ENCODE data around the gene NAXD.
"Not testable (repeated sequence)": the region's sequence is repeated elsewhere in the genome, so short reads cannot be mapped to it uniquely, and the experiment has no call there.

Gene NAXD

DNA sequence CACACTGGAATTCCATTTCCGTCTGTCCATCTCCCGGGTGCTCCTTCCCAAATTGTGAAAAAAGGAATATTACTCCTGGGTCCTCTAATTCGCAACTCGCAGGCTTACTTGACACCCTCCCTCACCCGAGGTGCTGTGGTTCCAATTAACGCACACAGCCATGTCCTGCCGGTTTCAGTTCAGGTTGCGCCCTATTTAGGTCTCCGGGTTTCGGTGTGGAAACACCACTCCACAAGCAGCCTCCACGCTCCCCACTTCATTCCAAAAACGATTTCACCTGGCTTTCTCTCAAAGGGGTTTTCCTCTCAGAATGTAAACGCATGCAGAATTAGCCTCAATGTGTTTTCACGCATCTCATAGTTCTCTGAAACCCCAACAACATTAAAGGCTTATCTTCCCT is 37.9 kb downstream of the NAXD start:
- H3K4me3 ChIP-seq (replicated peaks; ENCODE audit: low read depth, low read length), result no peak overlapping the region
- TF ChIP-seq CTCF (IDR thresholded peaks at IDR 0.05; ENCODE audit: low read depth, low read length, missing control alignments), result no peak
- no peak for DNase-seq (ENCODE audit: extremely low read depth, low read depth)

- no peak for TF ChIP-seq CTCF (IDR thresholded peaks at IDR 0.05; ENCODE audit: low read depth, low read length, missing control alignments)
- DNase-seq (ENCODE audit: extremely low read depth, low read depth), result no peak
- no peak overlapping the region for H3K4me3 ChIP-seq (replicated peaks; ENCODE audit: low read depth, low read length)
Measured at GRCh38 chr13:110653851-110654250, 38.5 kb downstream of the NAXD start.

DNA sequence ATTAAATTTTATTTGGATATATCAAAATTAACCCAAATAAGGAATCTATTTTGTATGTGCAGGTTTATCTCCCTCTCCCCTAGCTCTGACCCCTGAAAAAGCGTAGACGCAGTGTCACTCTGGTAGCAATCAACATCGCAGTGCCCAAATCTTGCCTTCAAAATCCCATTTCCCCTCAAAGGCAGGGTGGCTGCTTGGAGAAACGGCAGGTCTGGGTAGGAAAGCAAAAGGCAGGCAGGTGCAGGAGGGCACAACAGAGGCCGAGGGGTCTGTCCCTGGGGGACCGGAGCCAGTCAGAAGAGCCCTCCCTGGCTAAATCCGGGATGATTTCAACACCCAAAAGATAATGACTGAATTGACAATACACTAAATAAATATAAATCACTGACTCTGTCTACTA is 41.9 kb downstream of the NAXD start:
- H3K4me3 ChIP-seq (replicated peaks; ENCODE audit: low read depth, low read length), result no peak overlapping the region
- TF ChIP-seq CTCF (IDR thresholded peaks at IDR 0.05; ENCODE audit: low read depth, low read length, missing control alignments), result no peak
- DNase-seq (ENCODE audit: extremely low read depth, low read depth), result no peak

DNA sequence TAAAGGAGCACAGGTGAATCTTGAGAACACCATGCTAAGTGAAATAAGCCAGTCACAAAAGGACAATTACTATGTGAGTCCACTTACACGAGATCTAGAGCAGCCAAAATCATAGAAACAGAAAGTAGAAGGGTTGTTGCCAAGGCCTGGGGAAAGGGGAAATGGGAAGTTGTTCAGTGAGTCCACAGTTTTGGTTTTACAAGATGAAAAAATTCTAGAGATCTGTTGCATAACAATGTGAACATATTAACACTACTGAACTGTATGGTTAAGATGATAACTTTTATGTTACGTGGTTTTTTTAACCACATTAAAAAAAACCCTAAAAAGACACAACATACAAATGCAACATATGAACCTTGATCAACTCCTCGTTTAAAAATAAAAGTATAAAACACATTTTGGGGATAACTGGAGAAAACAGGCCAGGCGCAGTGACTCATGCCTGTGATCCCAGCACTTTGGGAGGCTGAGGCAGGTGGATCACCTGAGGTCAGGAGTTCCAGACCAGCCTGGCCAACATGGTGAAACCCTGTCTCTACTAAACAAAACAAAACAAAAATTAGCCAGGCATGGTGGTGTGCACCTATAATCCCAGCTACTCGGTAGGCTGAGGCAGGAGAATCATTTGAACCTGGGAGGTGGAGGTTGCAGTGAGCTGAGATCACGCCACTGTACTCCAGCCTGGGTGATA is 43.0 kb downstream of the NAXD start:
- not testable (repeated sequence) for H3K4me3 ChIP-seq (replicated peaks; ENCODE audit: low read depth, low read length); DNase-seq (ENCODE audit: extremely low read depth, low read depth)

- no peak overlapping the region for H3K4me3 ChIP-seq (replicated peaks; ENCODE audit: low read depth, low read length)
- no peak for DNase-seq (ENCODE audit: extremely low read depth, low read depth)
- TF ChIP-seq CTCF (IDR thresholded peaks at IDR 0.05; ENCODE audit: low read depth, low read length, missing control alignments), result no peak
Measured at GRCh38 chr13:110661256-110661655, 45.9 kb downstream of the NAXD start.

DNA sequence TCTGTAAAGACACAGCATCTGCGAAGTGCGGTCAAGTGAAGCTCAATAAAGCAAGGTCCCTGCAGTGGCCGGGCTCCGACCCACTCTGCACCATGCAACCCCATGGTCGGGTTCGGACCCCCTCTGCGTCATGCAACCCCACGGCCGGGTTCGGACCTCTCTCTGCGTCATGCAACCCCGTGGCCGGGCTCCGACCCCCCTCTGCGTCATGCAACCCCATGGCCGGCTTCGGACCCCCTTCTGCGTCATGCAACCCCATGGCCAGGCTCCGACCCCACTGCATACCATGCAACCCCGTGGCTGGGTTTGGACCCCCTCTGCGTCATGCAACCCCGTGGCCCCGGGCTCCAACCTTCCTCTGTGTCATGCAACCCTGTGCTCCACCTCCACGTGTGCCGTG is 46.7 kb downstream of the NAXD start:
- DNase-seq (ENCODE audit: extremely low read depth, low read depth), result no peak
- TF ChIP-seq CTCF (IDR thresholded peaks at IDR 0.05; ENCODE audit: low read depth, low read length, missing control alignments), result no peak

GRCh38 chr13:110662777-110663443 is 47.6 kb downstream of the NAXD start:
- no peak overlapping the region for H3K4me3 ChIP-seq (replicated peaks; ENCODE audit: low read depth, low read length)
- TF ChIP-seq CTCF (IDR thresholded peaks at IDR 0.05; ENCODE audit: low read depth, low read length, missing control alignments), result no peak
- no peak for DNase-seq (ENCODE audit: extremely low read depth, low read depth)

More for the DNA sequence above, 46.7 kb downstream of the NAXD start:
- H3K4me3 ChIP-seq (replicated peaks; ENCODE audit: low read depth, low read length), result no peak overlapping the region

Data from HFF-Myc (cell line).